Stimulated activated CD8-positive, alpha-beta memory T cell treated with anti-CD3 and anti-CD28 coated beads, Interleukin-4, amount 100 ng/mL, for 24 hours (primary cell): ENCODE measurements around the gene CRIP2.
A peak's percentile ranks its signal among the peaks of the same experiment; 100 is the strongest.

Experiments
- DNase-seq: peaks from one replicate; pipeline ENCODE4 v3.0.0-alpha.2; 2020; ENCODE audit warnings: low read depth

Gene CRIP2

GRCh38 chr14:105476831-105477659 is 2.4 kb downstream of the CRIP2 start:
- no peak for DNase-seq

GRCh38 chr14:105477660-105478397 is 3.2 kb downstream of the CRIP2 start:
- no peak for DNase-seq

- no peak for DNase-seq
Measured at GRCh38 chr14:105478398-105479251, 4.0 kb downstream of the CRIP2 start.

- DNase-seq, result no peak
Measured at GRCh38 chr14:105479431-105480158, 5.0 kb downstream of the CRIP2 start.

GRCh38 chr14:105480199-105480746 is 5.7 kb downstream of the CRIP2 start:
- no peak for DNase-seq

GRCh38 chr14:105480807-105481801 is 6.5 kb downstream of the CRIP2 start:
- peak; percentile 81 for DNase-seq

- DNase-seq, result peak; percentile 85
Measured at GRCh38 chr14:105481886-105482457, 7.4 kb downstream of the CRIP2 start.

- DNase-seq, result no peak
Measured at GRCh38 chr14:105482486-105483110, 8.0 kb downstream of the CRIP2 start.

- DNase-seq, result no peak
Measured at GRCh38 chr14:105483300-105484068, 8.9 kb downstream of the CRIP2 start.

- DNase-seq, result no peak
Measured at GRCh38 chr14:105484069-105484996, 9.7 kb downstream of the CRIP2 start.

GRCh38 chr14:105484997-105485393 is 10.4 kb downstream of the CRIP2 start:
- DNase-seq, result no peak

GRCh38 chr14:105485739-105486162 is 11.1 kb downstream of the CRIP2 start:
- DNase-seq, result no peak

- no peak for DNase-seq
Measured at GRCh38 chr14:105486163-105486973, 11.7 kb downstream of the CRIP2 start, which contains the start of gene CRIP1. Gene CRIP1, plus strand, starts transcription at chr14:105486886. Its CDS starts 374 bp downstream, at chr14:105487260.

- no peak for DNase-seq
Measured at GRCh38 chr14:105486974-105487448, 12.4 kb downstream of the CRIP2 start.

GRCh38 chr14:105487449-105487985 is 12.9 kb downstream of the CRIP2 start:
- no peak for DNase-seq
